ENCODE data around the gene NAP1L4. TPM values are rescaled to one million over a fixed set of nuclear protein-coding genes. Genes with fewer than 3 reads are reported as not detected.

NAP1L4 gene
- polyA plus RNA-seq, 1 of the 3 experiments (the other 2 are of a cell fraction): 104 TPM

GRCh38 chr11:2999464-2999998, 7.4 kb upstream of the NAP1L4 start:
- no peak overlapping the region for H3K4me2 ChIP-seq
- no peak overlapping the region for H3K4me3 ChIP-seq (ENCODE audit: low read depth in 2 of 2, low read length in 1 of 2)
- peaks cover 9 to 54% of the 10 kb centered on the region in 2 experiments for H3K36me3 ChIP-seq (replicated peaks in 1 of 2; ENCODE audit: control insufficient read depth in 1 of 2, insufficient read depth in 2 of 2, low read length in 1 of 2)
- no peaks in the 10 kb centered on the region for H3K9me3 ChIP-seq
- peak overlapping the region in 1 of 2 experiments; percentile 98; a peak in 2 of 4 replicates for H3K27ac ChIP-seq (ENCODE audit: low read depth in 2 of 2, low read length in 1 of 2)
- no peak overlapping the region for H2AFZ ChIP-seq (ENCODE audit: low read depth)
- peaks cover 19 to 43% of the 10 kb centered on the region in 2 experiments for H3K4me1 ChIP-seq (ENCODE audit: control insufficient read depth in 1 of 2, insufficient read depth in 2 of 2, low read depth in 1 of 2, low read length in 1 of 2)
- peaks cover 8% of the 10 kb centered on the region for H3F3A ChIP-seq (replicated peaks; ENCODE audit: insufficient read depth)
- H3K9ac ChIP-seq: no peak overlapping the region
- CTCF ChIA-PET: interaction anchor here (1.4 to 2.5 kb wide), 4 partner anchors 22 to 92 kb away, joined by 3 to 13 read pairs (median 8); no protein-coding TSS in a partner anchor
- POLR2A ChIA-PET: interaction anchor here (1.5 kb wide), 1 partner anchor 8 kb away, joined by 4 read pairs; the partner anchor contains the start of gene NAP1L4
- no peaks in the 10 kb centered on the region for H3K9me2 ChIP-seq
- WGBS (ENCODE audit: low lambda C conversion rate): 90% methylated on average over 8 of the region's 10 CpGs
- no peaks in the 10 kb centered on the region for H3K27me3 ChIP-seq (ENCODE audit: insufficient read depth)
- TF ChIP-seq NRF1 (IDR thresholded peaks at IDR 0.05; ENCODE audit: low read depth, low read length) (no peak), TEAD4 (IDR thresholded peaks at IDR 0.05; ENCODE audit: borderline replicate concordance, insufficient read depth) (no peak), REST (IDR thresholded peaks at IDR 0.05; ENCODE audit: low read depth, low read length) (no peak), RCOR1 (IDR thresholded peaks at IDR 0.05; ENCODE audit: low read length) (no peak), POLR2AphosphoS5 (IDR thresholded peaks at IDR 0.05; ENCODE audit: low read depth, low read length) (no peak), CHD2 (IDR thresholded peaks at IDR 0.05; ENCODE audit: low read length, partially characterized antibody) (no peak), SMC3 (IDR thresholded peaks at IDR 0.05; ENCODE audit: low read depth, low read length) (no peak)
- TF ChIP-seq, protein P1, sequence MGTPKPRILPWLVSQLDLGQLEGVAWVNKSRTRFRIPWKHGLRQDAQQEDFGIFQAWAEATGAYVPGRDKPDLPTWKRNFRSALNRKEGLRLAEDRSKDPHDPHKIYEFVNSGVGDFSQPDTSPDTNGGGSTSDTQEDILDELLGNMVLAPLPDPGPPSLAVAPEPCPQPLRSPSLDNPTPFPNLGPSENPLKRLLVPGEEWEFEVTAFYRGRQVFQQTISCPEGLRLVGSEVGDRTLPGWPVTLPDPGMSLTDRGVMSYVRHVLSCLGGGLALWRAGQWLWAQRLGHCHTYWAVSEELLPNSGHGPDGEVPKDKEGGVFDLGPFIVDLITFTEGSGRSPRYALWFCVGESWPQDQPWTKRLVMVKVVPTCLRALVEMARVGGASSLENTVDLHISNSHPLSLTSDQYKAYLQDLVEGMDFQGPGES (IDR thresholded peaks at IDR 0.05; ENCODE audit: low read depth, low read length): no peak
- H4K20me1 ChIP-seq (ENCODE audit: insufficient read depth): no peaks in the 10 kb centered on the region
- H3K79me2 ChIP-seq (ENCODE audit: insufficient read depth): no peaks in the 10 kb centered on the region
- no peak for DNase-seq

GRCh38 chr11:2998073-2998850, 6.1 kb upstream of the NAP1L4 start:
- no peak overlapping the region for H3K4me3 ChIP-seq (ENCODE audit: low read depth in 2 of 2, low read length in 1 of 2)
- H3K79me2 ChIP-seq (ENCODE audit: insufficient read depth): no peaks in the 10 kb centered on the region
- H3K27ac ChIP-seq (ENCODE audit: low read depth in 2 of 2, low read length in 1 of 2): no peak overlapping the region
- H4K20me1 ChIP-seq (ENCODE audit: insufficient read depth): no peaks in the 10 kb centered on the region
- peaks cover 9 to 42% of the 10 kb centered on the region in 2 experiments for H3K36me3 ChIP-seq (replicated peaks in 1 of 2; ENCODE audit: control insufficient read depth in 1 of 2, insufficient read depth in 2 of 2, low read length in 1 of 2)
- no peaks in the 10 kb centered on the region for H3K9me2 ChIP-seq
- no peak overlapping the region for H3K9ac ChIP-seq
- ChIA-PET POLR2A (no interaction called here), CTCF (interaction anchor here (0.7 to 2.5 kb wide), 4 partner anchors 39 to 167 kb away, joined by 3 to 13 read pairs (median 3); no protein-coding TSS in a partner anchor)
- H3F3A ChIP-seq (replicated peaks; ENCODE audit: insufficient read depth): peaks cover 8% of the 10 kb centered on the region
- H2AFZ ChIP-seq (ENCODE audit: low read depth): no peak overlapping the region
- WGBS (ENCODE audit: low lambda C conversion rate): 91% methylated on average over 7 of the region's 7 CpGs
- no peaks in the 10 kb centered on the region for H3K27me3 ChIP-seq (ENCODE audit: insufficient read depth)
- TF ChIP-seq, protein P2, sequence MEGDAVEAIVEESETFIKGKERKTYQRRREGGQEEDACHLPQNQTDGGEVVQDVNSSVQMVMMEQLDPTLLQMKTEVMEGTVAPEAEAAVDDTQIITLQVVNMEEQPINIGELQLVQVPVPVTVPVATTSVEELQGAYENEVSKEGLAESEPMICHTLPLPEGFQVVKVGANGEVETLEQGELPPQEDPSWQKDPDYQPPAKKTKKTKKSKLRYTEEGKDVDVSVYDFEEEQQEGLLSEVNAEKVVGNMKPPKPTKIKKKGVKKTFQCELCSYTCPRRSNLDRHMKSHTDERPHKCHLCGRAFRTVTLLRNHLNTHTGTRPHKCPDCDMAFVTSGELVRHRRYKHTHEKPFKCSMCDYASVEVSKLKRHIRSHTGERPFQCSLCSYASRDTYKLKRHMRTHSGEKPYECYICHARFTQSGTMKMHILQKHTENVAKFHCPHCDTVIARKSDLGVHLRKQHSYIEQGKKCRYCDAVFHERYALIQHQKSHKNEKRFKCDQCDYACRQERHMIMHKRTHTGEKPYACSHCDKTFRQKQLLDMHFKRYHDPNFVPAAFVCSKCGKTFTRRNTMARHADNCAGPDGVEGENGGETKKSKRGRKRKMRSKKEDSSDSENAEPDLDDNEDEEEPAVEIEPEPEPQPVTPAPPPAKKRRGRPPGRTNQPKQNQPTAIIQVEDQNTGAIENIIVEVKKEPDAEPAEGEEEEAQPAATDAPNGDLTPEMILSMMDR (IDR thresholded peaks at IDR 0.05): no peak
- TF ChIP-seq, protein P3, sequence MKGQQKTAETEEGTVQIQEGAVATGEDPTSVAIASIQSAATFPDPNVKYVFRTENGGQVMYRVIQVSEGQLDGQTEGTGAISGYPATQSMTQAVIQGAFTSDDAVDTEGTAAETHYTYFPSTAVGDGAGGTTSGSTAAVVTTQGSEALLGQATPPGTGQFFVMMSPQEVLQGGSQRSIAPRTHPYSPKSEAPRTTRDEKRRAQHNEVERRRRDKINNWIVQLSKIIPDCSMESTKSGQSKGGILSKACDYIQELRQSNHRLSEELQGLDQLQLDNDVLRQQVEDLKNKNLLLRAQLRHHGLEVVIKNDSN (IDR thresholded peaks at IDR 0.05; ENCODE audit: borderline replicate concordance, low read depth): no peak
- TF ChIP-seq RFX5 (IDR thresholded peaks at IDR 0.05; ENCODE audit: low read length) (no peak), NFIC (IDR thresholded peaks at IDR 0.05; ENCODE audit: borderline replicate concordance) (no peak), EP300 (IDR thresholded peaks at IDR 0.05; ENCODE audit: borderline replicate concordance in 1 of 2, low read depth in 1 of 2, low read length in 1 of 2) (no peak), FOXM1 (IDR thresholded peaks at IDR 0.05; ENCODE audit: low read depth) (no peak)
- TF ChIP-seq, protein P4, sequence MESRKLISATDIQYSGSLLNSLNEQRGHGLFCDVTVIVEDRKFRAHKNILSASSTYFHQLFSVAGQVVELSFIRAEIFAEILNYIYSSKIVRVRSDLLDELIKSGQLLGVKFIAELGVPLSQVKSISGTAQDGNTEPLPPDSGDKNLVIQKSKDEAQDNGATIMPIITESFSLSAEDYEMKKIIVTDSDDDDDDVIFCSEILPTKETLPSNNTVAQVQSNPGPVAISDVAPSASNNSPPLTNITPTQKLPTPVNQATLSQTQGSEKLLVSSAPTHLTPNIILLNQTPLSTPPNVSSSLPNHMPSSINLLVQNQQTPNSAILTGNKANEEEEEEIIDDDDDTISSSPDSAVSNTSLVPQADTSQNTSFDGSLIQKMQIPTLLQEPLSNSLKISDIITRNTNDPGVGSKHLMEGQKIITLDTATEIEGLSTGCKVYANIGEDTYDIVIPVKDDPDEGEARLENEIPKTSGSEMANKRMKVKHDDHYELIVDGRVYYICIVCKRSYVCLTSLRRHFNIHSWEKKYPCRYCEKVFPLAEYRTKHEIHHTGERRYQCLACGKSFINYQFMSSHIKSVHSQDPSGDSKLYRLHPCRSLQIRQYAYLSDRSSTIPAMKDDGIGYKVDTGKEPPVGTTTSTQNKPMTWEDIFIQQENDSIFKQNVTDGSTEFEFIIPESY (IDR thresholded peaks at IDR 0.05; ENCODE audit: borderline replicate concordance, low read depth): no peak
- no peaks in the 10 kb centered on the region for H3K9me3 ChIP-seq
- H3K4me2 ChIP-seq: no peak overlapping the region
- H3K4me1 ChIP-seq (ENCODE audit: control insufficient read depth in 1 of 2, insufficient read depth in 2 of 2, low read depth in 1 of 2, low read length in 1 of 2): peaks cover 19 to 39% of the 10 kb centered on the region in 2 experiments
- DNase-seq: no peak

Measured in SK-N-SH (cell line).